GM18858 (cell line): ENCODE results near the gene ALOX15B.

Experiments
- ATAC-seq: cut with Tn5 transposase; IDR thresholded peaks from one replicate; pipeline ENCODE4 v1.9.1; 2021; ENCODE audit not compliant: unreplicated experiment

The ALOX15B gene

DNA sequence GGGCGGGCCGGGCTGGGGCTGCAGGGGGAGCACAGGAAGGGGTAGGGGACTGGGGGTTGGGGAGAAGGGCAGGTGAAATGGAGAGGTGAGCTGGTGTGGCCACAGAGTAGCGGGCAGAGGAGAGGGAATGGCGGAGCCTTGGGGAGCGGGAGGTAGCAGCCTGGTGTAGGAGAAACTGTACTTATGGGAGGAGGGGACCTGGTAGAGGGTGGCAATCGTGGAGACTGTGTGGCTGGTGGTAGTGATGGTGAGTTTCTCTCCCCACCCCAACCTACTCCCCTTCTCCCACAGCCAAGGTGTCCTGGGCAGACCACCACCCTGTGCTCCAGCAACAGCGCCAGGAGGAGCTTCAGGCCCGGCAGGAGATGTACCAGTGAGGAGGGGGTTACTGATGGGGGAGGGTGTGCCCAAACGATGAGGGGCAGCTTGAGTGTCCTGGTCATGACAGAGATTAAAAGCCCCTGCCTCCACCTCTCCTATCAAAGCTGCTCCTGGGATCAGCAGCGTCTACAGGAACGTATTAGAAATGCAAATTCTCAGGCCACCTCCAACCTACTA is 831 bp downstream of the ALOX15B start:
- ATAC-seq: no peak

DNA sequence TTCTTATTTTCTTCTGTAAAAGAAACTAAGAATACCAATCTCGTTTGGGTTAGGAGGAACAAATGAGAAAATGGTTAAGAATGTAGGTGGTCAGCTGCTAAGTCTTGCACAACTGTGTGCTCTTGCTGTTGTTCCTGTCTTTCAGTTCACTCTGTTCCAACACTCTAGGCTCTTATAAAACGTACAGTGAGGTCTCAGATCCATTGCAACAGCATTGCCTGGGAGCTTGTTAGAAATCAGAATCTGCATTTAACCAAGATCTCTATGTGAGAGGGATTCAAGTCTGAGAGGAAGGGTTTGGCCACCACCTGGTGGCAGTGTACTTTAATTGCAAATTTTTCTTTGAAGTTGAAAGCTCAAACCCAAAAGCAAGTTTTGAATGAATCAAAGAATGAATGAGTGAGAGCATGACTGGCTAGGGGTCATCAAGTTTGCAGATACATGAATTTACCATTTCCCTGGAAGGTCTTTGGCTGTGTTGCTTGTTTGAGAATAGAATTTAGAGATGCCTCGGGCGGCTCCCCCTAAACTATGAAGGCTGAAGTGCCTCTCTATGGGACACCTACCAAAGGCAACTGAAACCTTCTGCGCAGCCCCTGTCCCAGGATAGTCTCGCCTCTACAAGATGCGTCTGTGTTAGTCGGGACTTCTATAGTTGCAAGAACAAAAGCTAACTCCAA is 2.5 kb downstream of the ALOX15B start:
- ATAC-seq: no peak

GRCh38 chr17:8041979-8042378 is 3.1 kb downstream of the ALOX15B start:
- no peak for ATAC-seq

DNA sequence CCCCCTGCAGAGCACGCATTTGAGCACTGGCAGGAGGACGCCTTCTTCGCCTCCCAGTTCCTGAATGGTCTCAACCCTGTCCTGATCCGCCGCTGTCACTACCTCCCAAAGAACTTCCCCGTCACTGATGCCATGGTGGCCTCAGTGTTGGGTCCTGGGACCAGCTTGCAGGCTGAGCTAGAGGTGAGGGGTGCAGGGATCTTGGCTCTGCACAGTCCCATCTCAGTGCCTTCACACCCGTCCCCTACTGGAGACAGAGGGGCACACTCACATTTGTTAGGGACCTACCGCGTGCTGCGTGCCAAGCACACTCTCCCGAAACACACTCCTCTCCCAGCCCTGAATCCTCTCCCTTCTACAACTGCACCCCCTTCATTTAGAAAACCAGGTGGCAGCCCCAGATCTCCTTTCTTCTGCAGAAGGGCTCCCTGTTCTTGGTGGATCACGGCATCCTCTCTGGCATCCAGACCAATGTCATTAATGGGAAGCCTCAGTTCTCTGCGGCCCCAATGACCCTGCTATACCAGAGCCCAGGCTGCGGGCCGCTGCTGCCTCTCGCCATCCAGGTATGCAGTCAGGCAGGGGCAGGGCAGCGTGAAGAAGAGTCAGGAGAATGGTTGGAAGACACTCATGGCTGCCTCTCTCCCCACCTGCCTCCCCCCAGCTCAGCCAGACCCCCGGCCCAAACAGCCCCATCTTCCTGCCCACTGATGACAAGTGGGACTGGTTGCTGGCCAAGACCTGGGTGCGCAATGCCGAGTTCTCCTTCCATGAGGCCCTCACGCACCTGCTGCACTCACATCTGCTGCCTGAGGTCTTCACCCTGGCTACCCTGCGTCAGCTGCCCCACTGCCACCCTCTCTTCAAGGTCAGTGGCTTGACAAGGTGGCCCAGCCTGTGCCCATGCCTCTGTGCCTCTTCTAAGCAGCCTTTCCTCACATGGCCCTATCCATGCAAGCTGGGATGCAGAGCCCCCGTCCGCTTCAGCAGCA is 6.3 kb downstream of the ALOX15B start:
- ATAC-seq: no peak

DNA sequence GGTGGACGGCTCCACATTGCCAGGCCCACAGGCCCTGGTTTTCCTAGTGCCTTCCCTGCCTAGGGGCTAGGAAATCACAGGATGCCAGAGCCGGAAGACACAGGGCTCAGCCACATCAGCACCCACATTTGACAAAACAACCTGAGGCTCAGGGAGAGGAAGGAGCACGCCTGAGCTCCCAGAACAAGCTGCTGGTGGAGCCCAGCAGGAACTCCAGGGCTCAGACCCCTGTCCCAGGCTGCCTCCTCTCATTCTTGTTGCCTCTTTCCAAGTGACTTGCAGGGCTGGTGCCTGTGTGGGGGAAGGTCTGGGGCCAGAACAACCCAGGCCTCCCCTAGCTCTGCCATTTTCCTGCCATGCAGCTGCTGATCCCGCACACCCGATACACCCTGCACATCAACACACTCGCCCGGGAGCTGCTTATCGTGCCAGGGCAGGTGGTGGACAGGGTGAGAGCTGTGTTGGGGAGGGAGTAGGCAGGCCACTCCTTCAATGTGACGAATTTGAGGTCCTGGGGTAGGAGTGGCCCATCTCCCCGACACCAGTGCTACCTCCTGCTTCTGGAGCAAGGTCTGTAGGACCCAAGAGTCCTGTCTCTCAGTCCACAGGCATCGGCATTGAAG is 7.6 kb downstream of the ALOX15B start:
- ATAC-seq: no peak

DNA sequence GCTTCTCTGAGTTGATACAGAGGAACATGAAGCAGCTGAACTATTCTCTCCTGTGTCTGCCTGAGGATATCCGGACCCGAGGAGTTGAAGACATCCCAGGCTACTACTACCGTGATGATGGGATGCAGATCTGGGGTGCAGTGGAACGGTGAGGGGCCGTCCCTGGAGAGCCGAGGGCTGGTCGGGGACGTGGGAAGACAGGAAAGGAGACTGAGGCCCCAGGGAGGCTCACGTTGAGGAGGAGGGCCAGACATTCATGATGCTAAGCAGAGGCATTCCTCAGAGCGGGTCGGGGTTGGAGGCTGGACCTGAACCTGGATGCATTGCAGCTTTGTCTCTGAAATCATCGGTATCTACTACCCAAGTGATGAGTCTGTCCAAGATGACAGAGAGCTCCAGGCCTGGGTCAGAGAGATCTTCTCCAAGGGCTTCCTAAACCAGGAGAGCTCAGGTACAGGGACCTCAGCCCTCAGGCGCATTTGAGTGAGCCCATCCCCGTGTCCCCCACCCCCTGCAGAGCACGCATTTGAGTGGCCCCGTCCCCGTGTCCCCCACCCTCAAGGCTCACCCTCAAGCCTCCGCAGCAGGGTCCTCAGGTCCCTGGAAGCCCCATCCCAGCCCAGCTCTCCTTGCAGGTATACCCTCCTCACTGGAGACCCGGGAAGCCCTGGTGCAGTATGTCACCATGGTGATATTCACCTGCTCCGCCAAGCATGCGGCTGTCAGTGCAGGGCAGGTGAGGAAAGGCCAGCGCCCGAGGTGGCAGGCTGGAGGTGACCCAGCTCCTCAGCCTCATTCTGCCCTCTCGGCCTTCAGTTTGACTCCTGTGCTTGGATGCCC is 8.3 kb downstream of the ALOX15B start:
- ATAC-seq: no peak

DNA sequence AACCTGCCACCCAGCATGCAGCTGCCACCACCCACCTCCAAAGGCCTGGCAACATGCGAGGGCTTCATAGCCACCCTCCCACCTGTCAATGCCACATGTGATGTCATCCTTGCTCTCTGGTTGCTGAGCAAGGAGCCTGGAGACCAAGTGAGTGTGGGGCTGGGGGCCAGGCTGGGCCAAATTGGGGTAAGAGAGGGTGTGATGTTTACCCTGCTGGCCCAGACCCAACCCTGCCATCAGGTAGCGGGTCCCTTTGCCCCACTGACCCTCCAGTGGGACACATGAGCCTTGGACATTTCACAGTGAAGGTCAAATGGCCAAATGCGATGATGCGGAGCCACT is 8.9 kb downstream of the ALOX15B start:
- no peak for ATAC-seq

GRCh38 chr17:8048236-8048635 is 9.4 kb downstream of the ALOX15B start:
- ATAC-seq: no peak

GRCh38 chr17:8048736-8049135 is 9.9 kb downstream of the ALOX15B start:
- ATAC-seq: no peak

GRCh38 chr17:8051831-8052230 is 13.0 kb downstream of the ALOX15B start:
- no peak for ATAC-seq

DNA sequence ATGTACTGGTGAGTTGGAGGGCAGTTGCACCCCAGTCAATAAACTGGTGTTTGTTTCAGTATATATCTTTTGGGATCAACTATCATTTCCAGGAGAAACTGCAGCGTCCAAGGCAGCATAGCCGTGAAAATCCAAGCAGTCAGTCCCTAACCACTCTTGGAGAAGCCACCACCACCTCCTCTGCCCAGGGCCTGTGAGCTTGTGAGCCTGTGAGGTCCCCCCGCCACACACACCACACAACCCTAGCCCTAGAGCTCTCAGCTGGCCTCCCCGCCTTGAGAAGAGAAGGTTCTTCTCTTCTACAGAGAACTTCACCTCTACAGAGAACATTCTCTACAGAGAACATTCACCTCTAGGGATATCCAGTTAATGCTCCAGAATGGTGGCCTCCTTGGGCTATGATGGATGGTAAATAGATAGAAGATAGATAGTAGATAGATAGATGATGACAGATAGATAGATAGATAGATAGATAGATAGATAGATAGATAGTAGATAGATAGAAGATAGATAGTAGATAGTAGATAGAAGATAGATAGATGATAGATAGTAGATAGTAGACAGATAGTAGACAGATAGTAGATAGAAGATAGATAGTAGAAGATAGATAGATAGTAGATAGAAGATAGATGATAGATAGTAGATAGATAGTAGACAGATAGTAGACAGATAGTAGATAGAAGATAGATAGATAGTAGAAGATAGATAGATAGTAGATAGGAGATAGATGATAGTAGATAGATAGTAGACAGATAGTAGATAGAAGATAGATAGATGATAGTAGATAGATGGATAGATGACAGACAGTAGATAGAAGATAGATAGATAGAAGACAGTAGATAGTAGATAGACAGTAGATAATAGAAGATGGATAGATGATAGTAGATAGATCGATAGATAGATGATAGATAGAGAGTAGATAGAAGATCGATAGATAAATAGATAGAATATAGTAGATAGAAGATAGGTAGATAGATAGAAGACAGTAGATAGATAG is 13.7 kb downstream of the ALOX15B start:
- no peak for ATAC-seq

GRCh38 chr17:8053600-8053999 is 14.7 kb downstream of the ALOX15B start:
- ATAC-seq: no peak

GRCh38 chr17:8055851-8056231 is 17.0 kb downstream of the ALOX15B start:
- ATAC-seq: no peak

- ATAC-seq: no peak
These were observed 17.5 kb downstream of the ALOX15B start for GRCh38 chr17:8056232-8056975.

DNA sequence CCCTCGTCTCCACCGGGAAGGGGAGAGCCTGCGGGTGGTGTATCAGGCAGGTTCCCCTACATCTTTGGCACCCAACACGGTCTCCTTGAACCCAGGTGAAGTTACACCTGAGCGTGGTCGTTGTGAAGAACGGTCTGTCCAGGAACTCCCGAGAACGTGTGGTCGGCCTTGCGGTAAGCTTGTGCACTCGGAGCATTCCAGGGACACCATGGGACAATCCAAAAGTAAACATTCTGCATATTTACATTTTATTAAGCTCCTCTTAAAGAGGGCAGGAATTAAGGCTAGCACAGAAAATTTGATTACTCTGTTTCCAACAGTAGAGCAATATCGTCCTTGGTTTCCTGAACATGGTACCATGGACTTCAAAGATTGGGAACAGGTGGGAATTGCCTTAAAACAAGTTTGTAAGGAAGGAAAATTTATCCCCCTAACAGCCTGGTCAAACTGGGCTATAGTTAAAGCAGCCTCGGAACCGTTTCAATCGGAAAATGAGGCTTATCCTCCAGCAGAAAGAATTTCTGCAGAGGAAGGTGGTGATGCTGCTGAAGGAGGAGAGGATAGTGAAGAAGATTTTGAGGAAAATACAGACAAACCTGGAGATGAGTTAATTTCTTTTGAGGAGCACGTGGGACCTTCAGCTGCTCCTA is 18.2 kb downstream of the ALOX15B start:
- ATAC-seq: no peak

DNA sequence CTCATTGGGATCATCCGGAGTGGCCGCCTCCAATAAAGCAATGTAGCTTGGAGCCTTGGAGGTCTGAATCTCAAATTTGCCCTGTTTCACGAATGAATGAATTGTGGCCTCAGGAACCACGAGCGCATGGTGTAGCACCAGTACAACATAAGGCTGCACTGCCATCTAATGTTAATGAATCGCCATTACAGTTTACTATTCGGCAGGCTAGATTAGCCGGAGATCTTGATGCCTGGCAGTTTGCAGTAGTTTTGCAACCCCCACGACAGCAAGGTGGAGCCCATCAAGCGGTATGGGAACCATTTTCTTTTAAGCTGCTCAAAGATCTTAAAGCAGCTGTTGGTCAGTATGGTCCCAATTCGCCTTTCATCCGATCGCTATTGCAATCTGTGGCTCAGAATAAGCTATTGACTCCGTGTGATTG is 18.8 kb downstream of the ALOX15B start:
- no peak for ATAC-seq

- ATAC-seq: no peak
These were observed 20.3 kb downstream of the ALOX15B start for GRCh38 chr17:8059131-8059530.

DNA sequence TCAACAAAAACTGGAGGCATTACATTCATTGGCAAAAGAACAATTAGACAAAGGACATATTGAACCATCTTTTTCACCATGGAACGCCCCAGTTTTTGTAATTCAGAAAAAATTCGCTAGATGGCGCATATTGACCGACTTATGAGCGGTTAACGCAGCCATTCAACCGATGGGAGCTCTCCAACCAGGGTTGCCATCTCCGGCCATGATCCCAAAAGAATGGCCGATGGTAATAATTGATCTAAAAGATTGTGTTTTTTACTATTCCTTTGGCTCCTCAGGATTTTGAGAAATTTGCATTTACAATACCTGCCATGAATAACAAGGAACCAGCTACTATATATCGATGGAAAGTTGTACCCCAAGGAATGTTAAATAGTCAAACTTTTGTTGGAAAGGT is 21.4 kb downstream of the ALOX15B start:
- no peak for ATAC-seq
